Smooth muscle cell (in vitro differentiated cells): ENCODE measurements around the gene WIZ. TPM values are rescaled to one million over a fixed set of nuclear protein-coding genes. Genes with fewer than 3 reads are reported as not detected.

ENCODE experiments used
- DNase-seq: peaks from one replicate; lab custom pipeline; 2025; ENCODE audit not compliant: unreplicated experiment; lab: John Stamatoyannopoulos, UW
- H2AFZ ChIP-seq: fragments of 200-600 bp; sonication (generic); 2 replicates; pipeline ENCODE4 v1.6.0; 2016; ENCODE audit warnings: antibody characterized with exemption, low read depth, mild to moderate bottlenecking
- H3F3A ChIP-seq: fragments of 200-600 bp; sonication (generic); 2 replicates; pipeline ENCODE4 v1.6.0; 2017; ENCODE audit warnings: antibody characterized with exemption, low read depth
- H3K27ac ChIP-seq: fragments of 200-600 bp; sonication (generic); 2 replicates; pipeline ENCODE4 v1.5.1; 2016; ENCODE audit warnings: low read depth, mild to moderate bottlenecking
- H3K27me3 ChIP-seq: fragments of 200-600 bp; sonication (generic); 2 replicates; pipeline ENCODE4 v1.6.1; 2016; ENCODE audit warnings: low read depth, mild to moderate bottlenecking
- H3K36me3 ChIP-seq: fragments of 200-600 bp; sonication (generic); 2 replicates; pipeline ENCODE4 v1.5.1; 2016; ENCODE audit warnings: low read depth
- H3K4me1 ChIP-seq: fragments of 200-600 bp; sonication (generic); 2 replicates; pipeline ENCODE4 v1.5.1; 2016; ENCODE audit warnings: low read depth
- H3K4me2 ChIP-seq: fragments of 200-600 bp; sonication (generic); 2 replicates; pipeline ENCODE4 v1.6.0; 2016; ENCODE audit warnings: mild to moderate bottlenecking
- H3K4me3 ChIP-seq: fragments of 200-600 bp; sonication (generic); 2 replicates; pipeline ENCODE4 v1.5.1; 2016; ENCODE audit warnings: mild to moderate bottlenecking
- H3K79me2 ChIP-seq: fragments of 200-600 bp; sonication (generic); 2 replicates; pipeline ENCODE4 v1.6.0; 2016; ENCODE audit warnings: low read depth, mild to moderate bottlenecking
- H3K9ac ChIP-seq: fragments of 200-600 bp; sonication (generic); 2 replicates; pipeline ENCODE4 v1.6.0; 2016; ENCODE audit warnings: low read depth
- H3K9me3 ChIP-seq: fragments of 200-600 bp; sonication (generic); replicated peaks from 2 replicates; pipeline ENCODE4 v1.5.1; 2016; ENCODE audit warnings: low read depth
- H4K20me1 ChIP-seq: fragments of 200-600 bp; sonication (generic); 2 replicates; pipeline ENCODE4 v1.6.0; 2016; ENCODE audit warnings: low read depth
- WGBS: methylation state at CpG from one replicate; pipeline ENCODE4 v1.1.7; 2016; ENCODE audit warnings: low lambda C conversion rate; 5-methylcytosine and 5-hydroxymethylcytosine counted together
- microRNA counts: library from miRNA; unstranded; fragments of <30 nt; microRNA quantifications from one replicate; lab custom pipeline; 2016
- microRNA-seq: library from miRNA; unstranded; fragments of <30 nt; microRNA quantifications from one replicate; pipeline ENCODE4, GENCODE V29; 2016; ENCODE audit warnings: borderline number of aligned reads
- polyA plus RNA-seq: library from polyadenylated mRNA; unstranded; fragments of >200 nt; fragmentation: Nextera tagmentation; extraction: Ambion mirVana; gene quantifications from 2 replicates; pipeline ENCODE4 v1.2.1, GENCODE V29; 2016
- small RNA-seq: library from RNA; depleted of rRNA; stranded (forward); fragments of <200 nt; gene quantifications from one replicate; pipeline ENCODE3, GENCODE V24; 2014
- total RNA-seq: library from RNA; depleted of rRNA; stranded (reverse); fragments of >200 nt; gene quantifications from 2 replicates; pipeline ENCODE4 v1.2.3, GENCODE V29; 2014
- TF ChIP-seq, protein P1 (sequence below): fragments of 200-600 bp; sonication (generic); IDR thresholded peaks from 2 replicates; pipeline ENCODE4 v1.5.1; 2017; ENCODE audit warnings: borderline replicate concordance, mild to moderate bottlenecking, antibody characterized with exemption; ENCODE audit not compliant: insufficient read depth, poor library complexity, severe bottlenecking

Gene WIZ
- total and polyA plus RNA-seq, 2 experiments from 2014 or later = 23.1 to 40.5 TPM

DNA sequence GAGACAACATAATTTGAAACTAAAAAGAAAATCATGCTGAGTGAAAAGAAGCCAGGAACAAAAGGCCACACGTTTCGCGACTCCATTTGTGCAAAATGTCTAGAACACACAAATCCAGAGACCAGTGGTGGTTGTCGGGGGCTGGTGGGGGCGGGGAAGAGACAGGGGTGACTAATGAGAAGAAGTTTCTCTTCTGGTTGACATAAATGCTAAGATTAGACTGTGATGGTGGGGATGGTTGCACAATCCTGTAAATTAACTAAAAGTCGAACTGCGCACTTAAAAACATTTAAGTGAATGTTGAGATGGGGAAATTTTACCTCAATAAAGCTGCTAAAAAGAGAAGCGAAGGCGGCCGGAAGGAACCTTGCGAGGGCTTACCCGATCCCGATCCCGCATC lies 77.3 kb downstream of the WIZ start:
- H3K27me3 ChIP-seq = no peaks in the 10 kb centered on the region
- H3K4me1 ChIP-seq = no peaks in the 10 kb centered on the region
- no peak overlapping the region for H3K4me2 ChIP-seq
- 78% methylated on average over 14 of the region's 14 CpGs for WGBS
- H3K36me3 ChIP-seq = no peaks in the 10 kb centered on the region
- H3F3A ChIP-seq = no peaks in the 10 kb centered on the region
- H2AFZ ChIP-seq = no peak overlapping the region
- no peak for DNase-seq
- H4K20me1 ChIP-seq = peaks cover 71% of the 10 kb centered on the region
- H3K79me2 ChIP-seq = peaks cover 61% of the 10 kb centered on the region
- TF ChIP-seq, protein P1, sequence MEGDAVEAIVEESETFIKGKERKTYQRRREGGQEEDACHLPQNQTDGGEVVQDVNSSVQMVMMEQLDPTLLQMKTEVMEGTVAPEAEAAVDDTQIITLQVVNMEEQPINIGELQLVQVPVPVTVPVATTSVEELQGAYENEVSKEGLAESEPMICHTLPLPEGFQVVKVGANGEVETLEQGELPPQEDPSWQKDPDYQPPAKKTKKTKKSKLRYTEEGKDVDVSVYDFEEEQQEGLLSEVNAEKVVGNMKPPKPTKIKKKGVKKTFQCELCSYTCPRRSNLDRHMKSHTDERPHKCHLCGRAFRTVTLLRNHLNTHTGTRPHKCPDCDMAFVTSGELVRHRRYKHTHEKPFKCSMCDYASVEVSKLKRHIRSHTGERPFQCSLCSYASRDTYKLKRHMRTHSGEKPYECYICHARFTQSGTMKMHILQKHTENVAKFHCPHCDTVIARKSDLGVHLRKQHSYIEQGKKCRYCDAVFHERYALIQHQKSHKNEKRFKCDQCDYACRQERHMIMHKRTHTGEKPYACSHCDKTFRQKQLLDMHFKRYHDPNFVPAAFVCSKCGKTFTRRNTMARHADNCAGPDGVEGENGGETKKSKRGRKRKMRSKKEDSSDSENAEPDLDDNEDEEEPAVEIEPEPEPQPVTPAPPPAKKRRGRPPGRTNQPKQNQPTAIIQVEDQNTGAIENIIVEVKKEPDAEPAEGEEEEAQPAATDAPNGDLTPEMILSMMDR = no peak
- H3K27ac ChIP-seq = peak overlapping the region; percentile 56
- H3K4me3 ChIP-seq = no peak overlapping the region
- H3K9me3 ChIP-seq = no peaks in the 10 kb centered on the region
- no peak overlapping the region for H3K9ac ChIP-seq

DNA sequence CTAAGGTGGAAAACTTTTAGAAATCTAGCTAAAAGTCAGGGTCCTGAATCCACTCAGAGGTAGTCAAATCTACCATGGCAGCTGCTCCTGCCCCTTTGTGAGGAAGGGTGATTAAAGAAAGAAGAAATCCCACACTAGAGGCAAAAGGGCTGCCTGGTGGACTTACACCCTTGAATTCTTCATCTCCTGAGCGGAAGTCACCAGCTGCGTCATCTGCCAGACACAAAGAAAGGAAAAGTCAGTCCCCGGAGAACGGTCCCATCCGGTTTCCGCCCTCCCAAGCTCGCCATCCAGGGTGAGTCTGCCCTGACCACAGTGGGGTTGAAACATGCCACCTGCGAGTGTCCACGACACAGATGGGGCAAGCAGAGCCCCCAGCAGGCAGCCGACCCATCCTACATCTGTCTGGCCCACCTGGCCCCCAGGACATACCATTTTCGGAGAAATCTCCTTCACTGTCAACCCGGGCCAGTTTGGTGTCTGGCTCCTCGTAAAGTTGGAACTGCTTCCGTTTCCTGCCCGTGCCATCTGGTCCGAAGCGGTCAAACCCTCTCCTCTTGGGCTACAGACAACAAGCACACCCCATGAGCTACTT lies 77.9 kb downstream of the WIZ start:
- Histone ChIP-seq H3K27ac (peak overlapping the region; percentile 56), H3K4me1 (no peaks in the 10 kb centered on the region), H3F3A (no peaks in the 10 kb centered on the region), H3K27me3 (no peaks in the 10 kb centered on the region), H3K9me3 (no peaks in the 10 kb centered on the region), H3K4me3 (no peak overlapping the region), H3K9ac (no peak overlapping the region), H4K20me1 (peaks cover 65% of the 10 kb centered on the region), H2AFZ (no peak overlapping the region), H3K4me2 (no peak overlapping the region), H3K36me3 (no peaks in the 10 kb centered on the region), H3K79me2 (peaks cover 55% of the 10 kb centered on the region)
- WGBS = 96% methylated on average over 17 of the region's 17 CpGs
- TF ChIP-seq, protein P1 = no peak
- DNase-seq = no peak

DNA sequence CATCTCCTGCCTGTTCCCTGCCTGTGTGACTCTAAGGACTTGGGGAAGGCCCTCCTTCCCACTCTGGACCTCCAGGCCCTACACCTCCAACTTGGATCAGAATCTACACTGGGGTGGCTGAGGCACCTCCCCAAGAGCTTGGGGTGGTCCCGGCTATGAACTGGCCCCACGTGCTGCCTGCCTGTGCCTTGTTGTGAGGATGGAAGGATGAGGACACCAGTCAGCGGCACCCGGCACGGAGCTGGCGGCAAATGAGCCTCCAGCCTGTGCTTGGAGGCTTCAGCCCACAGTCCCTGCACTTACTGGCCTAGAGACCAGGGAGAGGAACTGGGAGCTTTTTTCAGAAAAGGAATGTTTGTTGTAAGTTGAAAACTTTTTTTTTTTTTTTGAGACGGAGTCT lies 78.6 kb downstream of the WIZ start:
- Histone ChIP-seq H3K9me3 (no peaks in the 10 kb centered on the region), H3K27ac (no peak overlapping the region), H2AFZ (no peak overlapping the region), H3K4me2 (no peak overlapping the region), H3K79me2 (peaks cover 48% of the 10 kb centered on the region), H3K4me1 (no peaks in the 10 kb centered on the region), H3K4me3 (no peak overlapping the region), H3K36me3 (no peaks in the 10 kb centered on the region), H3K9ac (no peak overlapping the region), H3K27me3 (no peaks in the 10 kb centered on the region), H4K20me1 (peaks cover 57% of the 10 kb centered on the region), H3F3A (no peaks in the 10 kb centered on the region)
- TF ChIP-seq, protein P1 = no peak
- 97% methylated on average over 7 of the region's 7 CpGs for WGBS
- no peak for DNase-seq

MicroRNA genes within 50 kb of the gene (microRNA counts, 767-probe panel; counts per million panel counts)
- microRNA hsa-miR-1470 (lab: Ali Mortazavi, UCI) = 183 counts per million

Small RNA genes lying within 50 kb of the gene (microRNA-seq; reads per million reads assigned to microRNA genes)
- gene MIR1470 = not detected

Small RNA genes lying within 50 kb of the gene (small RNA-seq; reads per million reads assigned to genes)
- not detected for gene MIR1470

Other genes with a start within 250 kb of the WIZ start
- 56.6 and 72.0 TPM in 2 replicates for gene NOTCH3, start 249.0 kb downstream of the WIZ start, total RNA-seq
- gene NOTCH3, start 249.0 kb downstream of the WIZ start, polyA plus RNA-seq = 92.5 and 122 TPM in 2 replicates
- 3.6 and 4.0 TPM in 2 replicates for gene EPHX3, start 217.5 kb downstream of the WIZ start, total RNA-seq
- gene EPHX3, start 217.5 kb downstream of the WIZ start, polyA plus RNA-seq = 3.1 and 10.3 TPM in 2 replicates
- 16.1 and 24.1 TPM in 2 replicates for gene BRD4, start 117.4 kb downstream of the WIZ start, total RNA-seq
- 102 and 105 TPM in 2 replicates for gene BRD4, start 117.4 kb downstream of the WIZ start, polyA plus RNA-seq
- gene AKAP8, start 70.2 kb downstream of the WIZ start, total RNA-seq = 12.0 and 24.2 TPM in 2 replicates
- 19.1 and 27.3 TPM in 2 replicates for gene AKAP8, start 70.2 kb downstream of the WIZ start, polyA plus RNA-seq
- 61.9 and 92.0 TPM in 2 replicates for gene AKAP8L, start 31.0 kb downstream of the WIZ start, total RNA-seq
- 93.9 and 105 TPM in 2 replicates for gene AKAP8L, start 31.0 kb downstream of the WIZ start, polyA plus RNA-seq
- not detected in 2 replicates for gene RASAL3, start 14.6 kb upstream of the WIZ start, total RNA-seq
- gene RASAL3, start 14.6 kb upstream of the WIZ start, polyA plus RNA-seq = 0.24 TPM in 1 of 2 replicates, not detected in the other
- gene PGLYRP2, start 29.5 kb upstream of the WIZ start, total RNA-seq = not detected in 2 replicates
- not detected in 2 replicates for gene PGLYRP2, start 29.5 kb upstream of the WIZ start, polyA plus RNA-seq
- not detected in 2 replicates for gene CYP4F22, start 58.6 kb upstream of the WIZ start, total RNA-seq
- not detected in 2 replicates for gene CYP4F22, start 58.6 kb upstream of the WIZ start, polyA plus RNA-seq
- not detected in 2 replicates for gene CYP4F8, start 165.3 kb upstream of the WIZ start, total RNA-seq
- not detected in 2 replicates for gene CYP4F8, start 165.3 kb upstream of the WIZ start, polyA plus RNA-seq
- gene CYP4F3, start 190.9 kb upstream of the WIZ start, total RNA-seq = not detected in 2 replicates
- not detected in 2 replicates for gene CYP4F3, start 190.9 kb upstream of the WIZ start, polyA plus RNA-seq
- not detected in 2 replicates for gene CYP4F12, start 223.1 kb upstream of the WIZ start, total RNA-seq
- gene CYP4F12, start 223.1 kb upstream of the WIZ start, polyA plus RNA-seq = not detected in 2 replicates